H1 (cell line): Measurements from ENCODE around the gene PCDHB15. TPM values are rescaled to one million over a fixed set of nuclear protein-coding genes. Genes with fewer than 3 reads are reported as not detected.
A peak's percentile ranks its signal among the peaks of the same experiment; 100 is the strongest.

Experiments used
- CTCF ChIA-PET: fragments of 300-600 bp; sonication (Branson Sonifier 250); formaldehyde crosslinking; loops from one replicate; lab custom pipeline; 2021; ENCODE audit not compliant: partially characterized antibody; lab: Charles Lee
- POLR2A ChIA-PET: fragments of 300-600 bp; sonication (Branson Sonifier 250); formaldehyde crosslinking; loops from one replicate; lab custom pipeline; 2021; ENCODE audit warnings: inconsistent platforms; ENCODE audit not compliant: partially characterized antibody; lab: Charles Lee
- DNase-seq, 2 experiments: peaks; one replicate each; pipeline versions ENCODE4 v3.0.0 to v3.0.0-alpha.2; 2010 to 2022; ENCODE audit warnings: low spot score in 2 of 2, low read depth in 1 of 2, mixed read lengths in 1 of 2
- FAIRE-seq: peaks from 2 replicates; lab custom pipeline; 2011; peaks lifted over from hg19 to GRCh38; lab: Jason Lieb, UNC
- H2AFZ ChIP-seq: 2 replicates; pipeline ENCODE4 v1.8.1; 2012; ENCODE audit warnings: low read length, inconsistent platforms
- H2AK5ac ChIP-seq: 2 replicates; pipeline ENCODE4 v1.6.1; 2013; ENCODE audit warnings: low read depth, low read length
- H2BK120ac ChIP-seq: replicated peaks from 2 replicates; pipeline ENCODE3; 2013; ENCODE audit warnings: low read depth, low read length, inconsistent platforms
- H2BK12ac ChIP-seq: 2 replicates; pipeline ENCODE4 v1.6.1; 2013; ENCODE audit warnings: low read depth, low read length
- H2BK15ac ChIP-seq: 2 replicates; pipeline ENCODE4 v1.6.1; 2013; ENCODE audit warnings: low read length
- H2BK20ac ChIP-seq: 2 replicates; pipeline ENCODE4 v1.6.1; 2013; ENCODE audit warnings: low read length
- H2BK5ac ChIP-seq: 2 replicates; pipeline ENCODE4 v1.6.1; 2013; ENCODE audit warnings: low read depth, low read length
- H3K14ac ChIP-seq: 2 replicates; pipeline ENCODE4 v1.6.1; 2013; ENCODE audit warnings: inconsistent platforms; ENCODE audit not compliant: insufficient read length
- H3K18ac ChIP-seq: 2 replicates; pipeline ENCODE4 v1.6.1; 2013; ENCODE audit warnings: low read length; ENCODE audit errors: extremely low read depth
- H3K23ac ChIP-seq: 2 replicates; pipeline ENCODE4 v1.6.1; 2013; ENCODE audit warnings: inconsistent platforms; ENCODE audit not compliant: insufficient read length
- H3K23me2 ChIP-seq: 2 replicates; pipeline ENCODE4 v1.6.1; 2013; ENCODE audit warnings: low read depth, low read length
- H3K27ac ChIP-seq: 2 replicates; pipeline ENCODE4 v1.6.1; 2011; ENCODE audit warnings: low read depth, low read length, inconsistent platforms
- H3K27me3 ChIP-seq, 4 experiments: replicated peaks in 1 of 4; 1 replicate in 1 of 4; 2 replicates in 3 of 4; pipeline versions ENCODE4 v1.6.1 to v1.8.1; 2011 to 2013; ENCODE audit warnings: low read length in 3 of 4, mild to moderate bottlenecking in 3 of 4, inconsistent platforms in 2 of 4, mixed read lengths in 2 of 4, moderate library complexity in 1 of 4; ENCODE audit not compliant: control insufficient read depth in 3 of 4, insufficient read depth in 3 of 4; ENCODE audit errors: extremely low read depth in 1 of 4
- H3K36me3 ChIP-seq, 4 experiments: 2 replicates each; pipeline versions ENCODE4 v1.6.1 to v1.8.1; 2011 to 2013; ENCODE audit warnings: mild to moderate bottlenecking in 4 of 4, low read length in 3 of 4, moderate library complexity in 2 of 4, control low read depth in 1 of 4, inconsistent platforms in 1 of 4; ENCODE audit not compliant: insufficient read depth in 4 of 4, control insufficient read depth in 2 of 4
- H3K4ac ChIP-seq: replicated peaks from 2 replicates; pipeline ENCODE3; 2013; ENCODE audit warnings: low read length, low read depth, mixed read lengths, inconsistent platforms; ENCODE audit not compliant: insufficient read length
- H3K4me1 ChIP-seq, 4 experiments: replicated peaks in 1 of 4; 1 replicate in 1 of 4; 2 replicates in 3 of 4; pipeline versions ENCODE4 v1.6.1 to v1.8.1; 2011 to 2013; ENCODE audit warnings: low read length in 3 of 4, inconsistent platforms in 2 of 4, mixed read lengths in 1 of 4; ENCODE audit not compliant: insufficient read depth in 4 of 4, control insufficient read depth in 3 of 4
- H3K4me2 ChIP-seq, 2 experiments: 2 replicates each; pipeline versions ENCODE4 v1.6.1 to v1.8.1; 2011 to 2013; ENCODE audit warnings: low read depth in 2 of 2, low read length in 2 of 2, control low read depth in 1 of 2, inconsistent platforms in 1 of 2, mild to moderate bottlenecking in 1 of 2; ENCODE audit not compliant: insufficient read depth in 1 of 2
- H3K4me3 ChIP-seq, 4 experiments: fragments of 200-600, 300-600 bp in 1 of 4; sonication (generic), shearing (Covaris generic), sonication (Bioruptor Twin) in 1 of 4; 2 replicates each; pipeline versions ENCODE4 v1.5.1 to v1.8.1; 2011 to 2016; ENCODE audit warnings: low read length in 4 of 4, low read depth in 3 of 4, control low read depth in 2 of 4, inconsistent platforms in 2 of 4, mild to moderate bottlenecking in 2 of 4, mixed read lengths in 1 of 4, moderate library complexity in 1 of 4; ENCODE audit not compliant: insufficient read depth in 2 of 4; ENCODE audit errors: extremely low read depth in 1 of 4
- H3K56ac ChIP-seq: replicated peaks from 2 replicates; pipeline ENCODE3; 2013; ENCODE audit warnings: low read depth, mild to moderate bottlenecking, mixed read lengths, low read length, inconsistent platforms; ENCODE audit not compliant: insufficient read length
- H3K79me1 ChIP-seq: 2 replicates; pipeline ENCODE4 v1.6.1; 2013; ENCODE audit warnings: low read depth, low read length, control low read depth
- H3K79me2 ChIP-seq, 2 experiments: 2 replicates each; pipeline versions ENCODE4 v1.6.1 to v1.8.1; 2012 to 2013; ENCODE audit warnings: low read length in 2 of 2, mild to moderate bottlenecking in 2 of 2, inconsistent platforms in 1 of 2; ENCODE audit not compliant: insufficient read depth in 2 of 2, control insufficient read depth in 1 of 2
- H3K9ac ChIP-seq, 4 experiments: replicated peaks in 1 of 4; 1 replicate in 1 of 4; 2 replicates in 3 of 4; pipeline versions ENCODE4 v1.6.1 to v1.8.1; 2011 to 2013; ENCODE audit warnings: low read depth in 3 of 4, low read length in 3 of 4, control low read depth in 2 of 4, mild to moderate bottlenecking in 2 of 4, moderate library complexity in 2 of 4, inconsistent platforms in 1 of 4; ENCODE audit errors: extremely low read depth in 1 of 4
- H3K9me3 ChIP-seq, 2 experiments: 2 replicates each; pipeline versions ENCODE4 v1.6.1 to v1.8.1; 2012 to 2013; ENCODE audit warnings: mild to moderate bottlenecking in 2 of 2, moderate library complexity in 2 of 2, control low read depth in 1 of 2, inconsistent platforms in 1 of 2, low read depth in 1 of 2, low read length in 1 of 2, mixed read lengths in 1 of 2; ENCODE audit not compliant: insufficient read depth in 2 of 2
- H4K20me1 ChIP-seq, 2 experiments: replicated peaks in 1 of 2; 2 replicates each; pipeline versions ENCODE3 to v1.8.1; 2011 to 2013; ENCODE audit warnings: inconsistent platforms in 2 of 2, low read length in 2 of 2, mild to moderate bottlenecking in 1 of 2; ENCODE audit not compliant: insufficient read depth in 2 of 2, control insufficient read depth in 1 of 2
- H4K5ac ChIP-seq: 2 replicates; pipeline ENCODE4 v1.6.1; 2013; ENCODE audit warnings: low read length, low read depth, mixed read lengths, inconsistent platforms; ENCODE audit not compliant: insufficient read length
- H4K8ac ChIP-seq: 2 replicates; pipeline ENCODE4 v1.8.0; 2013; ENCODE audit warnings: mild to moderate bottlenecking, moderate library complexity, low read length, inconsistent platforms; ENCODE audit not compliant: insufficient read depth; ENCODE audit errors: extremely low read depth
- H4K91ac ChIP-seq: replicated peaks from 2 replicates; pipeline ENCODE3; 2013; ENCODE audit warnings: low read length, mixed read lengths, inconsistent platforms; ENCODE audit not compliant: insufficient read length
- PHF8 ChIP-seq: fragments of 200-600 bp; sonication (generic); conservative IDR thresholded peaks from 2 replicates; pipeline ENCODE4 v1.7.1; 2012; ENCODE audit warnings: low read depth, mild to moderate bottlenecking, inconsistent platforms, low read length, moderate library complexity
- ZNF274 ChIP-seq: IDR thresholded peaks from 2 replicates; pipeline ENCODE4 v1.7.0; 2012; ENCODE audit warnings: low read length, borderline replicate concordance; ENCODE audit errors: extremely low read depth
- WGBS, 2 experiments: shearing (Covaris generic) in 1 of 2; methylation state at CpG; one replicate each; pipeline versions ENCODE4 v1.1.6 to v1.1.7; 2013 to 2015; ENCODE audit warnings: low lambda C conversion rate in 2 of 2, mixed read lengths in 2 of 2, inconsistent platforms in 1 of 2, low coverage in 1 of 2, missing lambda C conversion rate in 1 of 2; ENCODE audit not compliant: insufficient replicate concordance in 2 of 2, insufficient coverage in 1 of 2, insufficient read length in 1 of 2; ENCODE audit errors: extremely low coverage in 1 of 2, missing lambda C conversion rate in 1 of 2; 5-methylcytosine and 5-hydroxymethylcytosine counted together
- polyA plus RNA-seq, 7 experiments: library from polyadenylated mRNA; depleted of rRNA in 3 of 7; stranded (reverse) in 5 of 7; unstranded in 2 of 7; fragments of >200 nt in 5 of 7; fragments of 200-250 nt in 2 of 7; gene quantifications; 1 replicate in 5 of 7; 2 replicates in 1 of 7; 4 replicates in 1 of 7; pipeline versions ENCODE4 v1.2.1 to v1.2.3, GENCODE V29; 2011 to 2013; ENCODE audit warnings: missing spikeins in 2 of 7, mixed read lengths in 2 of 7
- total RNA-seq: library from RNA; stranded (reverse); fragmentation: NEBNext Ultra II Directional; extraction: Animal tissue kit (Norgen Biotek cat#: 25700); gene quantifications from 2 replicates; pipeline ENCODE4 v1.2.1, GENCODE V29; 2021

PCDHB15 gene
- total and polyA plus RNA-seq, 2 of the 8 experiments (the other 6 are each of a cell fraction or from before 2014, with no cell fraction given), result 2.8 to 4.0 TPM

DNA sequence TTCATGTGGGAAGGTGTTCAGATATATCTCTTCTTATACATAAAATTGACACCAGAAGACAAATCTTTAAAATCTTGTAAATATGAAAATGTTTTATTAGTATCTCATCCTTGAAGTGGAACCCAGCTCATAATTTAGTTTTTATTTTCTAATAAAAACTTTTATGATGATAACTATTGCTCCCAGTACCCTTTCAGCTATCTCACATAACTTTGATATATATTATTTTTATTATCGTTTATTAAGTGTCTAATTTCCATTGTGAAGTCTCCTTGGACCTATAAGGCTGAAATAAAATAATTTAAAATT lies 16.0 kb downstream of the PCDHB15 start:
- no peaks in the 10 kb centered on the region for H3K79me2 ChIP-seq
- no peak overlapping the region for H3K18ac ChIP-seq
- no peaks in the 10 kb centered on the region for H3K27me3 ChIP-seq
- no peak overlapping the region for H3K56ac ChIP-seq
- no peaks in the 10 kb centered on the region; a peak in 2 of 8 replicates for H3K36me3 ChIP-seq
- no peak overlapping the region for H2AK5ac ChIP-seq
- FAIRE-seq (no peak), DNase-seq (no peak)
- H4K91ac ChIP-seq, result no peak overlapping the region
- no peak overlapping the region for H3K14ac ChIP-seq
- H2BK5ac ChIP-seq, result no peak overlapping the region
- H3K9ac ChIP-seq, result no peak overlapping the region
- H3K23ac ChIP-seq, result no peak overlapping the region
- no peaks in the 10 kb centered on the region for H3K23me2 ChIP-seq
- H3K79me1 ChIP-seq, result no peaks in the 10 kb centered on the region
- no peak overlapping the region for H3K4ac ChIP-seq
- WGBS, 2 experiments, result 97% methylated on average over 1 of the region's 1 CpG; no CpG with 5 or more reads in 1 of the 2 experiments
- no peaks in the 10 kb centered on the region for H4K20me1 ChIP-seq
- H3K27ac ChIP-seq, result no peak overlapping the region
- H2BK15ac ChIP-seq, result no peak overlapping the region
- ChIA-PET POLR2A (no interaction called here), CTCF (interaction anchor here (0.7 to 2.5 kb wide), 5 partner anchors 15 to 262 kb away, joined by 3 to 8 read pairs (median 3); partner anchors contain the start of genes PCDHB15 and PCDHGA10)
- no peak overlapping the region for H2BK12ac ChIP-seq
- H2AFZ ChIP-seq, result no peak overlapping the region
- H4K5ac ChIP-seq, result no peak overlapping the region
- H2BK20ac ChIP-seq, result no peak overlapping the region
- TF ChIP-seq ZNF274, result peak; percentile 80; the same call in 1 of the 2 replicates
- TF ChIP-seq PHF8, result no peak
- H2BK120ac ChIP-seq, result no peak overlapping the region
- no peak overlapping the region for H3K4me2 ChIP-seq
- no peak overlapping the region for H3K4me3 ChIP-seq
- no peak overlapping the region for H4K8ac ChIP-seq
- peaks cover 64 to 76% of the 10 kb centered on the region in 2 experiments for H3K9me3 ChIP-seq
- no peaks in the 10 kb centered on the region for H3K4me1 ChIP-seq
